Heart right ventricle (tissue), 16 donors: ENCODE results near the gene DYSF. TPM values are rescaled to one million over a fixed set of nuclear protein-coding genes. Genes with fewer than 3 reads are reported as not detected.

Experiments used
- ATAC-seq, 8 donors: fragments of 200-7000 bp; cut with Tn5 transposase; one replicate each; pipeline ENCODE4 v1.9.1; 2020; ENCODE audit warnings: mild to moderate bottlenecking in 8 of 8, moderate library complexity in 8 of 8, moderate number of reproducible peaks in 1 of 8
- DNase-seq, 2 donors: peaks; one replicate each; pipeline ENCODE4 v3.0.0-alpha.2; 2020
- H3K27ac ChIP-seq, 10 donors: fragments of 200-600 bp; sonication (generic) in 2 of 10; one replicate each; pipeline versions ENCODE4 v1.5.0 to v1.8.0; 2020 to 2022; ENCODE audit warnings: mild to moderate bottlenecking in 3 of 10
- H3K27me3 ChIP-seq, 7 donors: fragments of 200-600 bp; one replicate each; pipeline ENCODE4 v1.8.0; 2021 to 2022; ENCODE audit warnings: mild to moderate bottlenecking in 2 of 7
- H3K36me3 ChIP-seq, 9 donors: fragments of 200-600 bp; sonication (generic) in 1 of 9; one replicate each; pipeline versions ENCODE4 v1.5.0 to v1.8.0; 2020 to 2022; ENCODE audit warnings: mild to moderate bottlenecking in 2 of 9
- H3K4me1 ChIP-seq, 9 donors: fragments of 200-600 bp; sonication (generic) in 1 of 9; one replicate each; pipeline versions ENCODE4 v1.5.0 to v1.8.0; 2020 to 2022; ENCODE audit warnings: mild to moderate bottlenecking in 4 of 9
- H3K4me3 ChIP-seq, 10 donors: fragments of 200-600 bp; sonication (generic) in 2 of 10; one replicate each; pipeline versions ENCODE4 v1.5.0 to v1.8.0; 2020 to 2022; ENCODE audit warnings: mild to moderate bottlenecking in 7 of 10, moderate library complexity in 2 of 10
- H3K9me3 ChIP-seq, 11 donors: fragments of 200-600 bp in 10 of 11; sonication (generic) in 2 of 11; one replicate each; pipeline versions ENCODE4 v1.5.0 to v1.8.0; 2013 to 2022; ENCODE audit warnings: mild to moderate bottlenecking in 2 of 11, control low read depth in 1 of 11, moderate library complexity in 1 of 11
- WGBS, 2 donors: extraction: QIAGEN DNeasy Blood & Tissue Kit; methylation state at CpG; one replicate each; pipeline ENCODE4 v1.1.7; 2013; ENCODE audit warnings: inconsistent platforms in 1 of 2; 5-methylcytosine and 5-hydroxymethylcytosine counted together
- intact Hi-C, 10 donors: fragments of 100-400 bp; cut with DNase I; formaldehyde crosslinking; loops; one replicate each; pipeline versions ENCODE4 v1.11.1 to v1.14.2; 2022
- polyA plus RNA-seq, 2 donors: library from polyadenylated mRNA; stranded (reverse); fragments of 200-250 nt; gene quantifications; one replicate each; pipeline ENCODE4 v1.2.3, GENCODE V29; 2013
- total RNA-seq, 10 donors: library from RNA; stranded (reverse); fragmentation: NEBNext Ultra II Directional in 3 of 10; extraction: Animal tissue kit (Norgen Biotek cat#: 25700) in 3 of 10; gene quantifications; one replicate each; pipeline versions ENCODE4 v1.2.1 to v1.2.4, GENCODE V29; 2021 to 2023
- TF ChIP-seq, protein P1 (sequence below), 9 donors: fragments of 200-600 bp; sonication (generic) in 2 of 9; IDR thresholded peaks; one replicate each; pipeline versions ENCODE4 v1.5.0 to v1.8.0; 2021 to 2022; ENCODE audit warnings: antibody characterized with exemption in 9 of 9, mild to moderate bottlenecking in 5 of 9, moderate library complexity in 1 of 9
- donor health status: Arrhythmogenic right ventricular cardiomyopathy.
- donor health status: ischemic (EF 13 %, LVEDD 7.1; RV severe dilation, severe dysfunction).
- donor health status: healthy with polysubstance abuse.
- donor health status: DM: no; HTN: yes; CAD: no.
- donor health status: DM: no; HTN: no; CAD: no.
- donor health status: ischemic (EF 25% LVEDD 6.9; RV normal size, moderate dysfunction).
- donor health status: ischemic (EF 25% LVEDD 5.7; RV mildly dilated, moderate dysfunction).
- donor health status: healthy.
- donor health status: DM: yes; HTN: yes; CAD: no.
- donor health status: Ischemic cardiomyopathy.
- donor health status: ischemic (EF 35%, LVEDD 5.7; RV mildly dilated, moderate dysfunction).
- donor health status: nonischemic (EF 11% LVEDD 7.7; RV severe dilation, severe dysfunction).
- donor health status: DM: yes; HTN: yes; CAD: no.
- donor health status: PGD.
- donor health status: ischemic (EF 29% LVEDD 5.4; RV normal size, mild dysfunction).
- donor health status: nonischemic (EF 23%, LVEDD 6.1; RV moderate dilation, normal function).

The DYSF gene
- total and polyA plus RNA-seq, 12 donors: 20.6 to 100 (median 64.8) TPM

DNA sequence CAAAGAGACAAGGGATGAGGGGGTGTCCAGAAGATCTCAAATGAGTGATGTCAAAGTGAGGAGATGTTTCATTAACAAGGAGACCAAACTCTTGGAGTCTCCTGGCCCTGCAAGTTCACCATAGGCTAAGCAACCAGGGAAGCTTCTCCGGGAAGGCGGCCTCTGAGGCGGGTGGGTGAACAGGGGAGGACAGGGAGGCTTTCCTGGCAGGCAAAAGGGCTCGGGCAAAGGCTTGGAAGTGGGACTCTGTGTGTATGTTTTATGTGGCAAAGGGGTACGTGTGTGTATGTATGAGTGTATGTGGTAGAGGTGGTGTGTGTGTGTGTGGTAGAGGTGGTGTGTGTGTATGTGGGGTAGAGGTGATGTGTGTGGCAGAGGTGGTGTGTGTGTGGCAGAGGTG lies 163.9 kb downstream of the DYSF start:
- H3K9me3 ChIP-seq: no peaks in the 10 kb centered on the region
- DNase-seq: peak in 1 of 2 donors; percentile 2
- TF ChIP-seq, protein P1, sequence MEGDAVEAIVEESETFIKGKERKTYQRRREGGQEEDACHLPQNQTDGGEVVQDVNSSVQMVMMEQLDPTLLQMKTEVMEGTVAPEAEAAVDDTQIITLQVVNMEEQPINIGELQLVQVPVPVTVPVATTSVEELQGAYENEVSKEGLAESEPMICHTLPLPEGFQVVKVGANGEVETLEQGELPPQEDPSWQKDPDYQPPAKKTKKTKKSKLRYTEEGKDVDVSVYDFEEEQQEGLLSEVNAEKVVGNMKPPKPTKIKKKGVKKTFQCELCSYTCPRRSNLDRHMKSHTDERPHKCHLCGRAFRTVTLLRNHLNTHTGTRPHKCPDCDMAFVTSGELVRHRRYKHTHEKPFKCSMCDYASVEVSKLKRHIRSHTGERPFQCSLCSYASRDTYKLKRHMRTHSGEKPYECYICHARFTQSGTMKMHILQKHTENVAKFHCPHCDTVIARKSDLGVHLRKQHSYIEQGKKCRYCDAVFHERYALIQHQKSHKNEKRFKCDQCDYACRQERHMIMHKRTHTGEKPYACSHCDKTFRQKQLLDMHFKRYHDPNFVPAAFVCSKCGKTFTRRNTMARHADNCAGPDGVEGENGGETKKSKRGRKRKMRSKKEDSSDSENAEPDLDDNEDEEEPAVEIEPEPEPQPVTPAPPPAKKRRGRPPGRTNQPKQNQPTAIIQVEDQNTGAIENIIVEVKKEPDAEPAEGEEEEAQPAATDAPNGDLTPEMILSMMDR (IDR thresholded peaks at IDR 0.05): no peak
- peaks cover 0 to 28% (median 0%) of the 10 kb centered on the region in 9 donors for H3K36me3 ChIP-seq
- 96 to 99% methylated on average over 5 of the region's 5 CpGs for WGBS, 2 donors
- no peak overlapping the region for H3K4me3 ChIP-seq
- no peak for ATAC-seq
- H3K27ac ChIP-seq: no peak overlapping the region
- peaks cover 26 to 54% (median 43%) of the 10 kb centered on the region in 9 donors for H3K4me1 ChIP-seq
- intact Hi-C loops: loop anchor here in 5 of 10 donors (5.0 to 10.0 kb wide), 6 partner anchors 68 to 530 kb away; partner anchors contain the start of gene CYP26B1 (in 2 of the 5)
- no peaks in the 10 kb centered on the region for H3K27me3 ChIP-seq

DNA sequence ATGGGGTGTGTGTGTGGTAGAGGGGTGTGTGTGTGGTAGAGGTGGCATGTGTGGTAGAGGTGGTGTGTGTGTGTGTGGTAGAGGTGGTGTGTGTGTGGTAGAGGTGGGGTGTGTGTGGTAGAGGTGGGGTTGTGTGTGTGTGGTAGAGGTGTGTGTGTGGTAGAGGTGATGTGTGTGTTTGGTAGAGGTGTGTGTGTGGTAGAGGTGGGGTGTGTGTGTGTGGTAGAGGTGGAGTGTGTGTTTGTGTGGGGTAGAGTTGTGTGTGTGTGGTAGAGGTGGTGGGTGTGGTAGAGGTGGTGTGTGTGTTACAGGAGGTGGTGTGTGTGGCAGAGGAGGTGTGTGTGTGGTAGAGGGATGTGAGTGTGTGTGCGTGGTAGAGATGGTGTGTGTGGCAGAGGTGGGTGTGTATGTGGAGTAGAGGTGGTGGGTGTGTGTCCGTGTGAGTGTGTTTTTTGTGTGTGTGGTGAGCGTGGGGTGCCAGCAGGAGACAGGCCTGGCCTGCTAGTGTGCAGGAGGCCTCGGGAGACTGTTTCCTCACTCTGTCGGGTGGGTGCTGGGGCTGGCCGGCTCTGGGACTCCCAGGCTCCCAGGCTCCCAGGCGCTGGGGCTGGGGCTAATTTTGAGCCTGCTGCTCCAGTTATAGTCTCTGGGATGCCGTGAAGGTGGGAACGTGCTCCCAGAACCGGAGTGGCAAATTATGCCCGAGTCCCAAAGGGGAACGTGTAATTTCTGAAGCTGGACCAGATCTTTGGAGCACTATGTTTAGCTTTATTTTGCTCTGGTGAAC lies 165.2 kb downstream of the DYSF start:
- TF ChIP-seq, protein P1 (IDR thresholded peaks at IDR 0.05): peak in 1 of 9 donors; percentile 7
- H3K4me3 ChIP-seq: no peak overlapping the region
- H3K27ac ChIP-seq: peak overlapping the region in 4 of 10 donors; percentile 1 to 50 (median 34)
- H3K9me3 ChIP-seq: no peaks in the 10 kb centered on the region
- ATAC-seq: no peak
- peaks cover 0 to 16% (median 0%) of the 10 kb centered on the region in 9 donors for H3K36me3 ChIP-seq
- WGBS, 2 donors: 57 to 74% methylated on average over 12 of the region's 12 CpGs
- no peaks in the 10 kb centered on the region for H3K27me3 ChIP-seq
- peaks cover 26 to 49% (median 38%) of the 10 kb centered on the region in 9 donors for H3K4me1 ChIP-seq
- peak in 1 of 2 donors; percentile 8 for DNase-seq
- intact Hi-C loops: loop anchor here in 5 of 10 donors (5.0 to 10.0 kb wide), 6 partner anchors 66 to 529 kb away; partner anchors contain the start of gene CYP26B1 (in 2 of the 5)

DNA sequence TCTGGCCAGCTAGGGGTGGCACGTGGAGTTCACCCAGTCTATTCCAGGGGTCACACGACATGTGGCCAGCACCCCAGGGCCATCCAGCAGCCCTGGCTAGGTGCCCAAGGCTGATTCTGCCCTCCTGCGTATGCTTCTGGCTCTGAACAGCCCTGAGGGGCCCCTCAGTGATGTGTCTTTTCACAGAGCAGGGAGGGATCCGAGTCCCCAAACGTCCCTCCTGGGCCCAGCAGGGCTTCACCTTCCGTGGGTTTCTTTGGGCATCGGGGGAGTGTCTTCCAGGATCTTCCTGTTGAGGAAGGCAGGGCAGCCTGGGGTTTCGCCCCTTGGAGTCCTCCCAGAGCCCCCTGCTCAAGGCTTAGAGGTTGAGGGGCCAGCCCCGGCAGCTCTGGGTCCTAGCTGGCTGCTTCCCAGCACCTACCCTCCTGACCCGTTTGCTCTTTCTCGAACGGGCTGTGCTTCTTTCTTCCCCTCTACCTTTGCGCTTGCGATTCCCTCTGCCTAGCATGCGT lies 165.9 kb downstream of the DYSF start:
- Histone ChIP-seq H3K4me1 (peaks cover 18 to 41% (median 30%) of the 10 kb centered on the region in 9 donors), H3K36me3 (peaks cover 0 to 8% (median 0%) of the 10 kb centered on the region in 9 donors), H3K27me3 (no peaks in the 10 kb centered on the region), H3K9me3 (no peaks in the 10 kb centered on the region), H3K4me3 (no peak overlapping the region), H3K27ac (peak overlapping the region in 3 of 10 donors; percentile 19 to 50 (median 48))
- ATAC-seq (no peak), DNase-seq (peak in 1 of 2 donors; percentile 4)
- 76 to 77% methylated on average over 15 of the region's 15 CpGs for WGBS, 2 donors
- intact Hi-C loops: loop anchor here in 5 of 10 donors (5.0 to 10.0 kb wide), 6 partner anchors 66 to 528 kb away; partner anchors contain the start of gene CYP26B1 (in 2 of the 5)
- TF ChIP-seq, protein P1 (IDR thresholded peaks at IDR 0.05): no peak

DNA sequence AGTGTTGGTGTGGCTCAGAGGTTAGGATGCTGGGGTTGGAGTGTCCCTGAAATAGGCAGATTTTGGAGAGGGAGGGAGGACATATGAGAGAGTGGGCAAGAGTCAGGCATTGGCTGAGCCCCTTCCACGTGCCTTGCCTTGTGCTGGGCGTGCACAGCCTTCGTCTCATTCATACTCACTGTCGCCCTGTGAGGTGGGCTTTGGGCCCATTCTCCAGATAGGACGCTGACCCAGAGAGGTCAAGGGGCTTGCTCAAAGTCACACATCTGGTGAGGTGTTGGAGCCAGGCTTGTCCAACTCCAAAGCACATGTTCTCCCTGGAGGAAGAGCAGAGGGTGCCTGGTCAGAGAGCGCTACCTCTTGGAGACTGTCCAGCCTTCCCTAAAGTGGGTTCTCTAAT lies 166.8 kb downstream of the DYSF start:
- no peak for ATAC-seq
- peak in 1 of 2 donors; percentile 1 for DNase-seq

More for the DNA sequence above, 166.8 kb downstream of the DYSF start:
- no peaks in the 10 kb centered on the region for H3K27me3 ChIP-seq
- intact Hi-C loops: no loop called here
- H3K36me3 ChIP-seq: peaks cover 0 to 5% (median 0%) of the 10 kb centered on the region in 9 donors
- H3K4me3 ChIP-seq: no peak overlapping the region
- no peak overlapping the region for H3K27ac ChIP-seq
- H3K9me3 ChIP-seq: no peaks in the 10 kb centered on the region
- 96 to 97% methylated on average over 6 of the region's 6 CpGs for WGBS, 2 donors
- peaks cover 10 to 33% (median 22%) of the 10 kb centered on the region in 9 donors for H3K4me1 ChIP-seq
- TF ChIP-seq, protein P1 (IDR thresholded peaks at IDR 0.05): no peak
